SJCRH30 (cell line): ENCODE measurements around the gene RAB36. TPM values are rescaled to one million over a fixed set of nuclear protein-coding genes. Genes with fewer than 3 reads are reported as not detected.
A peak's percentile ranks its signal among the peaks of the same experiment; 100 is the strongest.

Experiments used
- DNase-seq, 2 experiments: peaks; one replicate each; pipeline ENCODE4 v3.0.0-alpha.2; 2015 to 2020
- H3K27ac ChIP-seq: fragments of 250-450 bp; sonication (Bioruptor Pico); 2 replicates; pipeline ENCODE4 v1.5.1; 2020; ENCODE audit warnings: mild to moderate bottlenecking, moderate library complexity
- H3K27me3 ChIP-seq: fragments of 250-450 bp; sonication (Bioruptor Pico); 2 replicates; pipeline ENCODE4 v1.5.1; 2020; ENCODE audit warnings: mild to moderate bottlenecking, moderate library complexity
- H3K36me3 ChIP-seq: fragments of 250-450 bp; sonication (Bioruptor Pico); 2 replicates; pipeline ENCODE4 v1.5.1; 2020; ENCODE audit warnings: mild to moderate bottlenecking, moderate library complexity
- H3K4me1 ChIP-seq: fragments of 250-450 bp; sonication (Bioruptor Pico); 2 replicates; pipeline ENCODE4 v1.5.1; 2020; ENCODE audit warnings: mild to moderate bottlenecking, moderate library complexity
- H3K4me3 ChIP-seq: fragments of 250-450 bp; sonication (Bioruptor Pico); 2 replicates; pipeline ENCODE4 v1.5.1; 2020; ENCODE audit warnings: mild to moderate bottlenecking, moderate library complexity
- H3K9me3 ChIP-seq: fragments of 250-450 bp; sonication (Bioruptor Pico); replicated peaks from 2 replicates; pipeline ENCODE4 v1.5.1; 2020; ENCODE audit warnings: mild to moderate bottlenecking, moderate library complexity
- total RNA-seq: library from RNA; depleted of rRNA; stranded (reverse); fragments of >200 nt; shearing (Covaris generic); gene quantifications from 2 replicates; pipeline ENCODE4 v1.2.3, GENCODE V29; 2014

Gene RAB36
- total RNA-seq, 1 experiment from 2014 or later: not detected

DNA sequence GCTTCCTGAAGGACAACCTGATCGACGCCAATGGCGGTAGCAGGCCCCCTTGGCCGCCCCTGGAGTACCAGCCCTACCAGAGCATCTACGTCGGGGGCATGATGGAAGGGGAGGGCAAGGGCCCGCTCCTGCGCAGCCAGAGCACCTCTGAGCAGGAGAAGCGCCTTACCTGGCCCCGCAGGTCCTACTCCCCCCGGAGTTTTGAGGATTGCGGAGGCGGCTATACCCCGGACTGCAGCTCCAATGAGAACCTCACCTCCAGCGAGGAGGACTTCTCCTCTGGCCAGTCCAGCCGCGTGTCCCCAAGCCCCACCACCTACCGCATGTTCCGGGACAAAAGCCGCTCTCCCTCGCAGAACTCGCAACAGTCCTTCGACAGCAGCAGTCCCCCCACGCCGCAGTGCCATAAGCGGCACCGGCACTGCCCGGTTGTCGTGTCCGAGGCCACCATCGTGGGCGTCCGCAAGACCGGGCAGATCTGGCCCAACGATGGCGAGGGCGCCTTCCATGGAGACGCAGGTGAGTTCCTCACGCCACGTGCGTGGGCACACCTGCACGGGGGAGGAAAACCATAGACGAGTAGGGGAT is 36.5 kb downstream of the RAB36 start:
- H3K4me3 ChIP-seq: peak overlapping the region; percentile 52
- H3K4me1 ChIP-seq: peaks cover 46% of the 10 kb centered on the region
- H3K27ac ChIP-seq: no peak overlapping the region; the same call in 1 of the 2 replicates
- peaks cover under 1% of the 10 kb centered on the region; the same call in 1 of the 2 replicates for H3K9me3 ChIP-seq
- H3K36me3 ChIP-seq: peaks cover 8% of the 10 kb centered on the region; the same call in 1 of the 2 replicates
- H3K27me3 ChIP-seq: no peaks in the 10 kb centered on the region
- no peak for DNase-seq

DNA sequence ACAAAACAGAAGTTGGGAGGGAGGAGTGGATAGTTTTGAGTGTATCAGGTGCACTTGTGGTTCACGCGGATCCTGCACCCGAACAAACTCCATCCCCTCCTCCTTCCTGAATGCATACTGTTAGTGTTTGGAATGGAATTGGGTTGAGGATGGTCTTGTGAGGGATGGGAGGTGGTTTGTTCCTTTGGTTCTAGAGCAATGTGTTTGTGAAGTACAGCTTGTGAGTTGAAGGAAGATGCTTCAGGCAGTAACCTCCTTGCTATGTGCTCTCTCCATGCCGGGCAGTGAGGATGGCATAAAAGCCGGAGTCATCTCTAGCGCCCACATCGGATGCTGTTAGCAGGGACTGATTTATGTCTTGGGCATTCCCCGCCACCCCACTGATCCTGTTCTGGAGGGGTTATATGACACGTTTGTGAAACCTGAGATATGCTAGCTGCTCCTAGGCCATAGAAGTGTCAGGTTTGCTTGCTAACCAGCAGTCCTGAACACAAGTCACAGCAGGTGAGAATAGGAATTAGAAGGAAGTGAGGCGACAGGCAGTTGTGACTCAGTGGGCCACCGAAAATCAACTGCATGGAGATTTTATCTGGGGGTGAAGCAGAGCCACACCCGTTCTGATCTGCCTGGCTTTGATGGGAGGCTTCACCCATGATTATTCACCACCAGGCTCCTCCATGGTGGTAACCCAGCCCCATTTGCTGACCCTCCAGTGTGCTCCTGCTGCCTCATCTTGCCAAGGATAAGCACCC is 37.2 kb downstream of the RAB36 start:
- Histone ChIP-seq H3K9me3 (no peaks in the 10 kb centered on the region), H3K27me3 (no peaks in the 10 kb centered on the region), H3K36me3 (peaks cover 9% of the 10 kb centered on the region; the same call in 1 of the 2 replicates), H3K4me3 (peak overlapping the region; percentile 52), H3K27ac (peak overlapping the region; percentile 61), H3K4me1 (peaks cover 46% of the 10 kb centered on the region)
- DNase-seq: peak; percentile 40 to 60

DNA sequence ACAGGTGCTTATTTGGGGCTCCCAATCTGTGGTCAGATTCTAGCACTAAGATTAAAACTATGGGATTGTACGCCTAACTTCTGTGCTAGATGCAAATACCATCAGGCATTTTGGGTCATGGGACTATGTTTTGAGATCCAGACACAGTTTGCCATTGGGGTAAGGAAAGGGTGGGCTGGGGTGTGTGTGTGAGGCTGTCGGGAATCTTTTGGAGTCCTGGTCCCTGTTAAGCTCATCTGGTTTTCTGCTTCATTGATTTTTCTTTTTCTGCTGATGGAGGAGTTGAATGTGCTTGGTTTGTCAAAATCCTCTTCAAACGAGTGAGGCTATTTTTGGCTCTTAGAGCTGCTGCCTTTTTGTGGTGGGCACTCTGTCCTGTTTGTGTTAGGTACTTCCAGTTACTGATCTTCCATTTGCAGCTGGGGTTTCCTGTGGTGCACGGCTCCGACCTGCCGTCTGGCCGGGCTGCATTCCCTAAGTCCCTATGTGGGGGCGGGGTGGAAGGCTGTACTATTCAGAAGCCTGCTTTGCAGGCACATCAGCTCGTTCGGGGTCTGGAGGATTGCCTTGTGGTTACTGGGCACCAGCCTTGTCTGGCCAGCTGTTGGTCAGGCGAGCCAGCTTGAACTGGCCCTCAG is 37.9 kb downstream of the RAB36 start:
- Histone ChIP-seq H3K27me3 (no peaks in the 10 kb centered on the region), H3K36me3 (peaks cover 15% of the 10 kb centered on the region; the same call in 1 of the 2 replicates), H3K4me3 (peak overlapping the region; percentile 52), H3K4me1 (peaks cover 53% of the 10 kb centered on the region), H3K9me3 (no peaks in the 10 kb centered on the region), H3K27ac (peak overlapping the region; percentile 61)
- peak; percentile 95 to 98 for DNase-seq

DNA sequence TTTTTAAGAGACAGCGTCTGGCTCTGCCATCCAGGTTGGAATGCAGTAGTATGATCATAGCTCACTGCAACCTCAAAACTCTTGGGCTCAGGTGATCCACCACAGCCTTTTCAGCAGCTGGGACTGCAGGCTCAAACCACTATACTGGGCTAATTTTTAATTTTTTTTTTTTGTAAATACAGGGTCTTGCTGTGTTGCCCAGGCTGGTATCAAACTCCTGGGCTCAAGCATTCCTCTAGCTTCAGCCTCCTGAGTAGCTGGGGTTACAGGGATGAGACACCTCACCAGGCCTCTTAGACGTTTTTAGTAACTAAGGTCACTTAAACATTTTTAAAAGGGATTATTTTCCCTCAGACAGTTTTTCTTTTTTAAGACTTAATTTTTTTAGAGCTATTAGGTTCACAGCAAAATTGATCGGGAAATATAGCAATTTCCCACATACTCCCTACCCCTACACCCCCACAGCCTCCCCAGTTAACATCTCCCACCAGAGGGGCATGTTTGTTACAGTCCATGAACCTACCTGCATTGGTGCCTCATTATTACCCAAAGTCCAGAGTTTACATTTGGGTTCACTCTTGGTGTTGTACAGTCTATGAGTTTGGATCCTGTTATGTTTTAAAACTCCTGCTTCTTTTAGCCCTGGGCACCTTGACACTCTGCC is 39.0 kb downstream of the RAB36 start:
- Histone ChIP-seq H3K36me3 (peaks cover 19% of the 10 kb centered on the region), H3K9me3 (no peaks in the 10 kb centered on the region), H3K27me3 (no peaks in the 10 kb centered on the region), H3K4me1 (peaks cover 46% of the 10 kb centered on the region), H3K27ac (peak overlapping the region; percentile 61), H3K4me3 (peak overlapping the region; percentile 52)
- DNase-seq: no peak

DNA sequence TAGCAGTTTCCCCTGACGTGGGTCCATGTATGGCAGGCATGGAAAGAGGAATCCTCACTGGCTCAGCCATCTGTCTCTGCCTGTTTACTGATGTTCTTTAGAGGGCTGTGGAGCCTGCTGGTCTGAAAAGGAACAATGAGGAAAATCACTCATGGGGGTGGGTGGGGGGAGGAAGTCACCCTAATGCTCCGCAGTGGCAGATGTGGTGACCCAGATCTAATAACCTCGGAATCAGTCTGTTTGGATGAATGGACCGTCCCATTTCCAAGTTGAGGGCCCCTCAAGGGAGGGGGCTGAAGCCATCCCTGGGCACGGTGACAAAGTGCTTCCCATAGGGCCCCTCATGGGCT is 39.5 kb downstream of the RAB36 start:
- Histone ChIP-seq H3K4me1 (peaks cover 41% of the 10 kb centered on the region), H3K9me3 (no peaks in the 10 kb centered on the region), H3K27ac (peak overlapping the region; percentile 61), H3K36me3 (peaks cover 22% of the 10 kb centered on the region), H3K4me3 (no peak overlapping the region), H3K27me3 (no peaks in the 10 kb centered on the region)
- DNase-seq: peak; percentile 33 to 71

DNA sequence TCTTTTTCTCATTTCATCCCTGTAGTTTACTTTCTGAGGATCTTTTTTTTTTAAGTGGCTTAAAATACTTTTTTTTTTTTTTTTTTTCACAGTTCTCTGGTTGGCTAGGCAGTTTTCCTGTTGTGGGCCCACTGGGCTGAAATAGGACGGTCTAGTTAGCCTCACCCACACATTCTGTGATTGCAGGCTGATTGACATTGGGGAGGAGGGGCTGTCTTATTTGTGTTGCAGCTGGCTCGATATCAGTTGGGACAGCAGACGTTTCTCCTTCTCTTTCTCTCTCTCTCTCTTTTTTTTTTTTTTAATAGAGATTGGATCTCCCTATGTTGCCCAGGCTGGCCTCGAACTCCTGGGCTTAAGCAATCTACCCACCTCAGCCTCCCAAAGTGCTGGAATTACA is 41.9 kb downstream of the RAB36 start:
- peaks cover 20% of the 10 kb centered on the region for H3K36me3 ChIP-seq
- H3K27me3 ChIP-seq: no peaks in the 10 kb centered on the region
- peaks cover 32% of the 10 kb centered on the region for H3K4me1 ChIP-seq
- no peaks in the 10 kb centered on the region for H3K9me3 ChIP-seq
- no peak for DNase-seq
- no peak overlapping the region for H3K4me3 ChIP-seq
- no peak overlapping the region for H3K27ac ChIP-seq

DNA sequence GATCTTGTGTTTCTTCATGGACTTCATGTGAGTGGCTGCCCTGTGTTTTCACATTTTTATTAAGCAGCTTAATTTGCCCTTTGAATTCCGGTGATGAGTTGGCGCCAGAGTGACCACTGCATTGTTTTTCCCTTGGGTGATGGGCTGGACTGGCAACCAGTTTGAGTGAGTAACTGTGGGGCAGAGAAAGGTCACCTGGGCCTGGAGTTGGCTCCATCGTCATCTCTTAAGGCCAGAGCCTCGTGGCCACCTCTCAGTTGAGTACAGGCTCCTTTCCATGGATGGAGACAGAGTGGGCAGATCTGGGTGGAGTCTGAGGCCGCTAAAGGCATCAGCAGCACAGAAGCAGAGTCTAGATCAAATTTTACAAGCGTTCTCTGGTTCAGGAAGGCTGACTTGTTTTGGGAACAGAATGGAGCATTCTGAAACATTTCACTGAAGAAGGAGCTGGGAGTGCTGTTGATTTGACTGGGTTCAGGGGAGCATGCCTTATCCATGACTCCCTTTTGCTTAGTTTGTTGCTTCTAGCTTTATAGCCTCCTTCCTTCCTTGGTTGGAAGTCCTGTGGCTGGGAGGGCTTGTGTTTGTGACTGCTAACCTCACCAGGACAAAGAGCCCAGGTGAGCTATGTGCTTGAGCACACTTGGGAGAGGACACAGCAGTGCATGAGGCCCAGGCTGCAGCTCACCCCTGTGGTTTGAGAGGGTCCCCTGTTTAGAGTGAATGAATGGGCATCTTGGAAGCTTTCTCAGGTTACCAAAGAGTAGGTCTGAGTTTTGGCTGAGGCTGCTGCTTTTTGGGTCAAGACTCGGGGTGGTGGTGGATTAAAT is 42.8 kb downstream of the RAB36 start:
- H3K4me3 ChIP-seq: no peak overlapping the region
- H3K36me3 ChIP-seq: peaks cover 24% of the 10 kb centered on the region
- no peak overlapping the region for H3K27ac ChIP-seq
- H3K27me3 ChIP-seq: no peaks in the 10 kb centered on the region
- H3K9me3 ChIP-seq: no peaks in the 10 kb centered on the region
- no peak for DNase-seq
- H3K4me1 ChIP-seq: peaks cover 26% of the 10 kb centered on the region

DNA sequence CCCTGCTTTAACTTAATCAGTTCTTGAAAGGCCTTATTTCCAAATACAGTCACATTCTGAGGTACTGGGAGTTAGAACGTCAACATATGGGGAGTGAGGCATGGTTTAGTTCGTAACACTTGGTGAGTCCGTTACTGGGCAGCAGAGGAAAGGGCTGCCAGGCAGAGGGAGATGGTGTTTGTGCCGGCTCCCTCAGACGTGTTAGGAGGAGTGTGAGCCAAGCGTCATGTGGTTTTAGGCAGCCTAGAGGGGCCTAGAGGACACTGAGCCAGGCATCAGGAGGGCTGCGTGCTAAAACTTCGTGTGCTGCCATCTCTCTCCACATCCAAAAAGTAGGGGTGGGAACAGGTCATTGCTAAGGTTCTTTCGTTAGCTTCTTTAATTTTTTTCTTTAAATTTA is 45.2 kb downstream of the RAB36 start:
- no peaks in the 10 kb centered on the region for H3K9me3 ChIP-seq
- no peak overlapping the region for H3K4me3 ChIP-seq
- peaks cover 8% of the 10 kb centered on the region; the same call in 1 of the 2 replicates for H3K4me1 ChIP-seq
- DNase-seq: no peak
- H3K27ac ChIP-seq: no peak overlapping the region
- peaks cover 24% of the 10 kb centered on the region for H3K36me3 ChIP-seq
- H3K27me3 ChIP-seq: no peaks in the 10 kb centered on the region

DNA sequence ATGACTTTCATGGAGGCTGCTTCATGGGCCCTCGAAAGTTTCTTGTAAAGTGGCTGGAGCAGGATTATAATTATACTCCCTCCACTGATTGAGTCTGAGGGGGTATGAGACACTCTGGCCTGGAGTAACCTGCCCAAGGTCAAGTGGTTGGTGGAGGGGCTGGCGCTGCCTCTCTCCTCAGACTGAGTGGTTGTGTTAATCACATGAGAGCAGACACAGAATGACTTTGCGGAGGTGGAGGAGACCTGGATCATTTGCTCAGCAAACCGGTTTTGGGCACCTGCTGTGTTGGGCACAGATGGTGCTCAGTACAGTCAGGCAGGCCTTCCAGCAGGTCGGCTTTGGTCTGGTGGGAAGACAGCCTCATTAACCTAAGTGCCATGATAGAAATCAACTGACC is 46.9 kb downstream of the RAB36 start:
- H3K4me3 ChIP-seq: no peak overlapping the region
- peaks cover 8% of the 10 kb centered on the region; the same call in 1 of the 2 replicates for H3K4me1 ChIP-seq
- H3K27me3 ChIP-seq: no peaks in the 10 kb centered on the region
- no peak overlapping the region for H3K27ac ChIP-seq
- H3K36me3 ChIP-seq: peaks cover 22% of the 10 kb centered on the region
- no peaks in the 10 kb centered on the region for H3K9me3 ChIP-seq
- no peak for DNase-seq

DNA sequence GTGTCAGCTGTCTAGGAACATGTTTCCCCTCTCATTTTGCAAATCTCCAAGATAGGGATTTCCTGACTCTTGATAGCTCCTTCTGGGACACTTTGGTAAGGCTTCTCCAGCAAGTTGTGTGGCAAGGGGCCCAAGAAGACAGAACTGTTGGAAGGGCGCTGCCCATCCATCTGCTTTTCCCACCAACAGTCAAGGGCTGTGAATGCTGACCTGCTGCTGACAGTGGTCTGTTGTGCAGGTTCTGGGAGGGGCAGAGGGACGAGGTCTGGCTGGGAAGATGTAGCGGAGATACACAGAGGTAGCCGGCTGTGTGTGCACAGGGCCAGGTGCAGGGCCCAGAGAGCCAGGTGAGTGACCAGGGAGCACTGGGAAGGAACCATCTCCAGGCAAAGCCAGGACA is 47.3 kb downstream of the RAB36 start:
- no peaks in the 10 kb centered on the region for H3K9me3 ChIP-seq
- no peaks in the 10 kb centered on the region for H3K27me3 ChIP-seq
- H3K4me1 ChIP-seq: peaks cover 8% of the 10 kb centered on the region; the same call in 1 of the 2 replicates
- H3K27ac ChIP-seq: no peak overlapping the region
- H3K4me3 ChIP-seq: no peak overlapping the region
- no peak for DNase-seq
- H3K36me3 ChIP-seq: peaks cover 21% of the 10 kb centered on the region

DNA sequence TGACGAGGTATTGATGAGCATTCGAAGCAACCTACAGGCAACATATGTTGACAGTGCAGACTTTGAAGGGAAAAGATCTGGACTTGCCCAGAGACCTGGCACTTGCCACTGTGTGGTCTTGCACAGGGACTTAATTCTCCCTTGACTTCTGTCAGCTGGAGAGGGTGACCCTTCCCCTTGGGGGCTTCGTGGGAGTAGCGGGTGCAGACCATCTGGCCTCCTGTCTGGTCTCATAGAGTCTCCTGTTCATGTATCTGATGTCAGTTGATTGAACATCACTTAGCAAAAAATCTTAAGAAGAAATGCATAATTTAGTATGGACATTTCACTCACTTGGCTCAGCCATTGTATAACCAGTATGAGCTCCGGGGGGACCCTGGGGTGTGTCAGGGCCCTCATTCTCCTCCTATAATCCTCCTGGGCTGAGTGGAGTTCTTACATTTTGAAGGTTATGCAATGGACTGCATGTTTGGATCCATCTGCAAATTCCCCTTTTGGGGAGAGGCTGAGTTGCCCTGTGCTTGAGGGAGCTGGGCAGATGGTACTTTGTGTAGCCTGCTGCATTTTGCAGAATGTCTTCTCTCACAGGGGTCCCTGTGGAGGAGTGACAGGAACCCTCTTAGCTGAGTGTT is 48.0 kb downstream of the RAB36 start:
- peaks cover 16% of the 10 kb centered on the region for H3K36me3 ChIP-seq
- H3K27ac ChIP-seq: no peak overlapping the region
- H3K4me3 ChIP-seq: no peak overlapping the region
- H3K27me3 ChIP-seq: no peaks in the 10 kb centered on the region
- peaks cover under 1% of the 10 kb centered on the region; the same call in 1 of the 2 replicates for H3K4me1 ChIP-seq
- no peaks in the 10 kb centered on the region for H3K9me3 ChIP-seq
- no peak for DNase-seq

DNA sequence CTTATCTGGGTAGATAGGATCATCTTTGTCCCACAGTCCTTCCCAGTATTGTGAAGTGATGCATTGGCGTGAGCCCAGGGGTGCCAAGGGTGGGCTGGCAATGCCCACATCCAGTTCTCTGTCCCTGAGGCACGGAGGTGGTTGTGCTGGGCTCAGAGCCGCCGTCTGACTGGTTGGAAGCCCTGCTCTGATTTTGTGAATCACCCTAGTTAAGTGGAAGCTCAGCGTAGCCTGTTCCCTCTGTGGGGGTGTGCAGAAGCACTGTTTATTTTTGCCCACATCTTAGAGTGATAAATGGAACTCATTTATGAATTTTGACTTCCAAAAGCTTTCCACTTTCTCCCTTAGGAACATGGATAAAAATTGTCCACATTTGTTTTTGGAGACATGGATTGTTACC is 48.6 kb downstream of the RAB36 start:
- H3K27me3 ChIP-seq: no peaks in the 10 kb centered on the region
- no peak for DNase-seq
- no peak overlapping the region for H3K27ac ChIP-seq
- H3K4me1 ChIP-seq: no peaks in the 10 kb centered on the region
- no peak overlapping the region for H3K4me3 ChIP-seq
- peaks cover 16% of the 10 kb centered on the region for H3K36me3 ChIP-seq
- no peaks in the 10 kb centered on the region for H3K9me3 ChIP-seq

DNA sequence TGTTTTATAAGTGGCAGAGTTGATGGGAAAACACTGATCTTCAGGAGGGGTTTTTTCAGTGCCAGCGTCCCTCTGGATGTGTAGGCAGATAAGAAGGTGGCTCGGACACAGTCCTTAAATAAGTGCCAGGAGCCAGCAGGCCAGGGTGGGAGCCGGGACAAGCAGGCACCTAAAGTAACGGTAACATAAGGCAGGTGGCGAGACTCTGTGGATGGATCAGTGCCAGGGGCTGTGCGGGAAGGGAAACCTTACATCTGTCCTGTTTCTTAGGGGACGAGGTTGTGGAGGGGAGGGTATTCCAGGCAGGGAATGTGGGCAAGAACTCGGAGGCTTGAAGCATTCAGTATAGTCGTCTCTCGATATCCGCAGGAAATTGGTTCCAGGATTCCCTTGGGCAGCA is 50.9 kb downstream of the RAB36 start:
- H3K4me3 ChIP-seq: no peak overlapping the region
- peaks cover 9% of the 10 kb centered on the region for H3K36me3 ChIP-seq
- DNase-seq: no peak
- no peak overlapping the region for H3K27ac ChIP-seq
- H3K4me1 ChIP-seq: no peaks in the 10 kb centered on the region
- no peaks in the 10 kb centered on the region for H3K27me3 ChIP-seq
- H3K9me3 ChIP-seq: no peaks in the 10 kb centered on the region

DNA sequence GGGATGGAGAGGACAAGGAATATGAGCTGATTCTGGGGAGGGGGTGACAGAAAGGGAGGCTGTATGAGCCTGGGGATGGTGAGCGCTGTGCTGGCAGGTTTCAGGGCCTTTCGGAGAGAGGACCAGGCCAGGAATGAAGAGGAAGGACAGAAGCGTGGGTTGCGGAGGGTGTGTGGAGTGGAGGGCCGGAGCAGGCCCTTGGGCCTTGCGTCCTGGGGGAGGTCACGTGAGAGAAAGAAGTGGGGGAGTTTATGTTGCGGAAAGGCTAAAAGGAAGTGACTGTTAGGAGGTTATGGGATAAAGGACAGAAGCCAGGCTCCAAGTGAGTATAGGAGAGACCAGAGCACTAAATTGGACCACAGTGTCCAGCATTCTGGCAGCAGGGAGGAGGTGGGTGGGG is 52.6 kb downstream of the RAB36 start:
- Histone ChIP-seq H3K27ac (no peak overlapping the region), H3K4me1 (no peaks in the 10 kb centered on the region), H3K27me3 (no peaks in the 10 kb centered on the region), H3K9me3 (no peaks in the 10 kb centered on the region), H3K36me3 (peaks cover 9% of the 10 kb centered on the region), H3K4me3 (no peak overlapping the region)
- DNase-seq: no peak
